K562 (cell line): Measurements from ENCODE around the gene GBA3. TPM values are rescaled to one million over a fixed set of nuclear protein-coding genes. Genes with fewer than 3 reads are reported as not detected.

Experiments
- ATAC-seq: fragments of 200-7000 bp; cut with Tn5 transposase; 3 replicates; pipeline ENCODE4 v1.9.1; 2020; ENCODE audit warnings: moderate library complexity
- BruUV-seq: library from RNA; stranded (reverse); fragments of 400-500 nt; replicated peaks from 2 replicates; lab custom pipeline; 2021; lab: Mats Ljungman, UMichigan
- CTCF ChIA-PET: fragments of 300-600 bp; formaldehyde crosslinking; extraction: SDS; loops from one replicate; lab custom pipeline; 2021; ENCODE audit warnings: low intra/inter-chr PET ratio; lab: Yijun Ruan, JAX
- POLR2A ChIA-PET: fragments of 300-600, 350-650 bp; sonication (Branson Sonifier 250); formaldehyde crosslinking; extraction: SDS; loops from one replicate; lab custom pipeline; 2021; ENCODE audit warnings: antibody characterized with exemption, inconsistent platforms; lab: Yijun Ruan, JAX
- DNase-seq, 4 experiments: peaks; one replicate each; pipeline versions ENCODE4 v3.0.0 to v3.0.0-alpha.2; 2011 to 2018; ENCODE audit warnings: low spot score in 3 of 4, mixed read lengths in 3 of 4; ENCODE audit errors: extremely low read depth in 1 of 4
- FAIRE-seq: peaks from 2 replicates; lab custom pipeline; 2011; peaks lifted over from hg19 to GRCh38; lab: Jason Lieb, UNC
- H2AFZ ChIP-seq: 2 replicates; pipeline ENCODE4 v1.6.0; 2011; ENCODE audit warnings: low read depth, low read length, control low read depth, inconsistent platforms
- H3K27ac ChIP-seq: fragments of 200-600 bp; 3 replicates; pipeline ENCODE4 v1.8.0; 2011; ENCODE audit warnings: low read depth, mild to moderate bottlenecking, control low read depth, inconsistent platforms, low read length, moderate library complexity, mixed read lengths; ENCODE audit errors: extremely low read depth
- H3K27me3 ChIP-seq, 2 experiments: fragments of 300-600 bp in 1 of 2; 2 replicates in 1 of 2; 3 replicates in 1 of 2; pipeline versions ENCODE4 v1.6.0 to v1.8.0; 2011; ENCODE audit warnings: inconsistent platforms in 2 of 2, low read length in 2 of 2, mild to moderate bottlenecking in 1 of 2, mixed read lengths in 1 of 2, moderate library complexity in 1 of 2; ENCODE audit not compliant: control insufficient read depth in 2 of 2, insufficient read depth in 2 of 2
- H3K36me3 ChIP-seq: fragments of 300-600 bp; 3 replicates; pipeline ENCODE4 v1.8.0; 2011; ENCODE audit warnings: mild to moderate bottlenecking, low read length, inconsistent platforms; ENCODE audit not compliant: control insufficient read depth, insufficient read depth
- H3K4me1 ChIP-seq, 2 experiments: fragments of 200-600 bp in 1 of 2; replicated peaks in 1 of 2; 2 replicates in 1 of 2; 3 replicates in 1 of 2; pipeline versions ENCODE4 v1.5.1 to v1.8.0; 2011; ENCODE audit warnings: inconsistent platforms in 2 of 2, low read length in 2 of 2, mild to moderate bottlenecking in 1 of 2, mixed read lengths in 1 of 2, moderate library complexity in 1 of 2; ENCODE audit not compliant: control insufficient read depth in 2 of 2, insufficient read depth in 2 of 2
- H3K4me2 ChIP-seq: 2 replicates; pipeline ENCODE4 v1.6.1; 2011; ENCODE audit warnings: low read length, control low read depth, inconsistent platforms, mixed read lengths; ENCODE audit not compliant: insufficient read depth
- H3K4me3 ChIP-seq: fragments of 200-600 bp; sonication (generic), shearing (Covaris generic); 2 replicates; pipeline ENCODE4 v1.5.1; 2016; ENCODE audit warnings: control low read depth, inconsistent platforms
- H3K79me2 ChIP-seq: fragments of 200-600 bp; 3 replicates; pipeline ENCODE4 v1.8.0; 2011; ENCODE audit warnings: low read length, inconsistent platforms; ENCODE audit not compliant: control insufficient read depth, insufficient read depth
- H3K9ac ChIP-seq, 2 experiments: 2 replicates each; pipeline versions ENCODE4 v1.6.0 to v1.6.1; 2011; ENCODE audit warnings: low read depth in 2 of 2, low read length in 2 of 2, control low read depth in 1 of 2, inconsistent platforms in 1 of 2, mild to moderate bottlenecking in 1 of 2, mixed read lengths in 1 of 2; ENCODE audit not compliant: insufficient read depth in 1 of 2
- H3K9me1 ChIP-seq: one replicate; pipeline ENCODE4 v1.6.0; 2011; ENCODE audit warnings: inconsistent platforms, mild to moderate bottlenecking, low read length, moderate library complexity; ENCODE audit not compliant: control insufficient read depth, insufficient read depth
- H3K9me3 ChIP-seq: replicated peaks from 2 replicates; pipeline ENCODE4 v1.5.1; 2011; ENCODE audit warnings: low read depth, low read length, inconsistent platforms; ENCODE audit not compliant: control insufficient read depth, insufficient read depth
- H4K20me1 ChIP-seq: replicated peaks from 2 replicates; pipeline ENCODE4 v1.6.1; 2011; ENCODE audit warnings: low read length, inconsistent platforms, mixed read lengths; ENCODE audit not compliant: control insufficient read depth, insufficient read depth
- CREBBP ChIP-seq: IDR thresholded peaks from one replicate; pipeline ENCODE4 v1.6.1; 2012; ENCODE audit warnings: low read depth, mild to moderate bottlenecking, control low read depth, inconsistent platforms, low read length
- CTCFL ChIP-seq: IDR thresholded peaks from 2 replicates; pipeline ENCODE4 v1.6.1; 2011; ENCODE audit warnings: borderline replicate concordance, low read depth, mild to moderate bottlenecking, moderate library complexity, low read length; ENCODE audit not compliant: insufficient read depth, poor library complexity, severe bottlenecking
- GABPB1 ChIP-seq: sonication (generic); formaldehyde crosslinking; IDR thresholded peaks from 2 replicates; pipeline ENCODE4 v1.8.0; 2022; ENCODE audit warnings: mild to moderate bottlenecking, missing genetic modification reagents
- KDM5B ChIP-seq: fragments of 200-600 bp; sonication (generic); IDR thresholded peaks from 2 replicates; pipeline ENCODE4 v1.6.1; 2012; ENCODE audit warnings: low read depth, mild to moderate bottlenecking, moderate library complexity, low read length, control low read depth, inconsistent platforms; ENCODE audit not compliant: insufficient replicate concordance
- MCM7 ChIP-seq, 2 experiments: fragments of 450-650 bp; IDR thresholded peaks; 2 replicates each; pipeline ENCODE4 v1.6.1; 2016 to 2018
- MITF ChIP-seq: IDR thresholded peaks from 2 replicates; pipeline ENCODE4 v1.6.1; 2014; ENCODE audit warnings: antibody characterized with exemption
- PCBP2 ChIP-seq: fragments of 200-400 bp; formaldehyde crosslinking; IDR thresholded peaks from 2 replicates; pipeline ENCODE4 v1.6.1; 2018; ENCODE audit warnings: low read length, low read depth, mild to moderate bottlenecking, moderate library complexity; ENCODE audit not compliant: poor library complexity, severe bottlenecking
- POLR2AphosphoS2 ChIP-seq: IDR thresholded peaks from 2 replicates; pipeline ENCODE4 v1.6.1; 2012; ENCODE audit warnings: low read length, improper control_type of control experiment
- TCF3 ChIP-seq: sonication (generic); formaldehyde crosslinking; IDR thresholded peaks from 2 replicates; pipeline ENCODE4 v1.4.0; 2020; ENCODE audit warnings: mild to moderate bottlenecking, missing genetic modification reagents
- WHSC1 ChIP-seq: IDR thresholded peaks from one replicate; pipeline ENCODE4 v1.6.1; 2012; ENCODE audit warnings: low read length, control low read depth, inconsistent platforms
- ZC3H4 ChIP-seq: sonication (generic); formaldehyde crosslinking; IDR thresholded peaks from 2 replicates; pipeline ENCODE4 v1.9.0; 2021; ENCODE audit warnings: missing genetic modification reagents, borderline replicate concordance
- ZNF143 ChIP-seq: sonication (generic); formaldehyde crosslinking; IDR thresholded peaks from 2 replicates; pipeline ENCODE4 v1.9.0; 2022; ENCODE audit warnings: mild to moderate bottlenecking, missing genetic modification reagents
- ZNF707 ChIP-seq: fragments of 250-450 bp; sonication (Bioruptor Pico); conservative IDR thresholded peaks from 2 replicates; pipeline ENCODE4 v1.8.0; 2022; ENCODE audit warnings: inconsistent platforms, mild to moderate bottlenecking, moderate library complexity
- WGBS: fragments of 100-300 bp; shearing (Covaris generic); methylation state at CpG from one replicate; pipeline ENCODE4 v1.1.6; 2016; ENCODE audit warnings: low coverage, mixed read lengths; ENCODE audit not compliant: insufficient coverage; ENCODE audit errors: missing lambda C conversion rate; 5-methylcytosine and 5-hydroxymethylcytosine counted together
- in situ Hi-C: fragments of 300-500 bp; cut with MboI; formaldehyde crosslinking; loops from 4 replicates; pipeline ENCODE4 v1.15.0; 2018; ENCODE audit warnings: inconsistent platforms, mixed read lengths
- intact Hi-C: fragments of 100-400 bp; cut with micrococcal nuclease; formaldehyde crosslinking; loops from 2 replicates; pipeline ENCODE4 v1.14.2; 2022
- polyA plus RNA-seq, 8 experiments: library from polyadenylated mRNA; depleted of rRNA in 4 of 8; stranded (reverse) in 5 of 8; unstranded in 3 of 8; fragments of >200 nt; fragmentation: Nextera tagmentation in 2 of 8; fragmentation: Illumina TruSeq in 1 of 8; extraction: Ambion mirVana in 2 of 8; extraction: Trizol in 1 of 8; gene quantifications; 2 replicates each; pipeline versions ENCODE4 v1.2.1 to v1.2.3, GENCODE V29; 2011 to 2014; ENCODE audit warnings: inconsistent platforms in 1 of 8, missing spikeins in 1 of 8
- total RNA-seq, 7 experiments: library from RNA; depleted of rRNA in 6 of 7; stranded (reverse); fragments of >200 nt in 6 of 7; fragmentation: Illumina TruSeq in 2 of 7; extraction: Trizol in 2 of 7; gene quantifications; 2 replicates each; pipeline versions ENCODE4 v1.2.1 to v1.2.3, GENCODE V29; 2011 to 2021; ENCODE audit warnings: low replicate concordance in 1 of 7
- TF ChIP-seq, protein P1 (sequence below), 2 experiments: fragments of 450-650 bp; IDR thresholded peaks; 2 replicates each; pipeline ENCODE4 v1.6.1; 2018; ENCODE audit warnings: mild to moderate bottlenecking in 2 of 2, low read depth in 1 of 2; ENCODE audit not compliant: partially characterized antibody in 2 of 2
- TF ChIP-seq, protein P2 (sequence below): sonication (generic); formaldehyde crosslinking; IDR thresholded peaks from 2 replicates; pipeline ENCODE4 v1.8.0; 2022; ENCODE audit warnings: missing genetic modification reagents, mild to moderate bottlenecking, borderline replicate concordance

GBA3 gene
- total and polyA plus RNA-seq, 9 of the 15 experiments (the other 6 are each of a cell fraction or from before 2014, with no cell fraction given), result 0.13 to 0.75 (median 0.40) TPM; not detected in 1

DNA sequence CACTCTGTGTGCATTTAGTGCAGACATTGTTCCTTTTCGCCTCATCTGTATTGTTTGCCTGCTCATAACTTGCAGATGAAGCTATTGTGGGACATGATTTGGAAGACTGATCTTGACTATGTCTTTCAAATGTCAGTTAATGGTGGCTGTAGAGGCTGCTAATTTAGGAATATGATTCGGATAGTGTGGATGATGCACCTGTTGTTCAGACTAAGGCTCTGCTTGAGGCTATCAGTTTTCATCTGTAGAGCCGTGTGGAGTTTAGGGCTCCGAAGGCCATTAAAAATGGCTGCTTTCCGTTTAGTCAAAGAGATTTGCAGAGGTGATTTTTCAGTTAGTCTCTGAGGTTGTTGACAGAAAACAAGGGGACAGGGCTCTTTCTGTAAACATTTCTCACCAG, 102.0 kb downstream of the GBA3 start:
- Histone ChIP-seq H3K4me1 (no peaks in the 10 kb centered on the region), H3K9me3 (no peaks in the 10 kb centered on the region), H3K79me2 (no peaks in the 10 kb centered on the region), H3K4me3 (no peak overlapping the region), H4K20me1 (no peaks in the 10 kb centered on the region), H3K4me2 (no peak overlapping the region), H3K27ac (no peak overlapping the region), H2AFZ (no peak overlapping the region), H3K9ac (no peak overlapping the region), H3K9me1 (no peaks in the 10 kb centered on the region), H3K27me3 (no peaks in the 10 kb centered on the region), H3K36me3 (no peaks in the 10 kb centered on the region)
- ChIA-PET POLR2A (no interaction called here), CTCF (no interaction called here)
- intact Hi-C loops, result no loop called here
- in situ Hi-C loops, result no loop called here
- FAIRE-seq (no peak), DNase-seq (no peak), ATAC-seq (no peak)
- 2% methylated on average over 5 of the region's 5 CpGs for WGBS
- no TSS peak for BruUV-seq
- TF ChIP-seq TCF3 (CRISPR knock-in tag) (no peak), WHSC1 (no peak), PCBP2 (no peak), MCM7 (IDR thresholded peaks at IDR 0.05) (no peak), MITF (no peak), POLR2AphosphoS2 (no peak), ZNF707 (CRISPR knock-in tag) (no peak), CTCFL (no peak), GABPB1 (CRISPR knock-in tag) (no peak), ZC3H4 (CRISPR knock-in tag) (no peak), ZNF143 (no peak), KDM5B (no peak), CREBBP (no peak)
- TF ChIP-seq, protein P1, sequence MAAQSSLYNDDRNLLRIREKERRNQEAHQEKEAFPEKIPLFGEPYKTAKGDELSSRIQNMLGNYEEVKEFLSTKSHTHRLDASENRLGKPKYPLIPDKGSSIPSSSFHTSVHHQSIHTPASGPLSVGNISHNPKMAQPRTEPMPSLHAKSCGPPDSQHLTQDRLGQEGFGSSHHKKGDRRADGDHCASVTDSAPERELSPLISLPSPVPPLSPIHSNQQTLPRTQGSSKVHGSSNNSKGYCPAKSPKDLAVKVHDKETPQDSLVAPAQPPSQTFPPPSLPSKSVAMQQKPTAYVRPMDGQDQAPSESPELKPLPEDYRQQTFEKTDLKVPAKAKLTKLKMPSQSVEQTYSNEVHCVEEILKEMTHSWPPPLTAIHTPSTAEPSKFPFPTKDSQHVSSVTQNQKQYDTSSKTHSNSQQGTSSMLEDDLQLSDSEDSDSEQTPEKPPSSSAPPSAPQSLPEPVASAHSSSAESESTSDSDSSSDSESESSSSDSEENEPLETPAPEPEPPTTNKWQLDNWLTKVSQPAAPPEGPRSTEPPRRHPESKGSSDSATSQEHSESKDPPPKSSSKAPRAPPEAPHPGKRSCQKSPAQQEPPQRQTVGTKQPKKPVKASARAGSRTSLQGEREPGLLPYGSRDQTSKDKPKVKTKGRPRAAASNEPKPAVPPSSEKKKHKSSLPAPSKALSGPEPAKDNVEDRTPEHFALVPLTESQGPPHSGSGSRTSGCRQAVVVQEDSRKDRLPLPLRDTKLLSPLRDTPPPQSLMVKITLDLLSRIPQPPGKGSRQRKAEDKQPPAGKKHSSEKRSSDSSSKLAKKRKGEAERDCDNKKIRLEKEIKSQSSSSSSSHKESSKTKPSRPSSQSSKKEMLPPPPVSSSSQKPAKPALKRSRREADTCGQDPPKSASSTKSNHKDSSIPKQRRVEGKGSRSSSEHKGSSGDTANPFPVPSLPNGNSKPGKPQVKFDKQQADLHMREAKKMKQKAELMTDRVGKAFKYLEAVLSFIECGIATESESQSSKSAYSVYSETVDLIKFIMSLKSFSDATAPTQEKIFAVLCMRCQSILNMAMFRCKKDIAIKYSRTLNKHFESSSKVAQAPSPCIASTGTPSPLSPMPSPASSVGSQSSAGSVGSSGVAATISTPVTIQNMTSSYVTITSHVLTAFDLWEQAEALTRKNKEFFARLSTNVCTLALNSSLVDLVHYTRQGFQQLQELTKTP (IDR thresholded peaks at IDR 0.05; ENCODE audit: low read depth in 1 of 2, partially characterized antibody in 2 of 2), result no peak
- TF ChIP-seq, protein P2, sequence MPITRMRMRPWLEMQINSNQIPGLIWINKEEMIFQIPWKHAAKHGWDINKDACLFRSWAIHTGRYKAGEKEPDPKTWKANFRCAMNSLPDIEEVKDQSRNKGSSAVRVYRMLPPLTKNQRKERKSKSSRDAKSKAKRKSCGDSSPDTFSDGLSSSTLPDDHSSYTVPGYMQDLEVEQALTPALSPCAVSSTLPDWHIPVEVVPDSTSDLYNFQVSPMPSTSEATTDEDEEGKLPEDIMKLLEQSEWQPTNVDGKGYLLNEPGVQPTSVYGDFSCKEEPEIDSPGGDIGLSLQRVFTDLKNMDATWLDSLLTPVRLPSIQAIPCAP, result no peak
